ENCODE results near the gene COL2A1.

COL2A1 gene

GRCh38 chr12:48041591-48042423 is 37.5 kb upstream of the COL2A1 start:
- Histone ChIP-seq H3K9me3 (ENCODE audit: control insufficient read depth, low read length) (no peaks in the 10 kb centered on the region), H3K4me1 (ENCODE audit: control insufficient read depth, insufficient read depth, low read length, poor library complexity, severe bottlenecking) (no peaks in the 10 kb centered on the region), H3K36me3 (ENCODE audit: control insufficient read depth, insufficient read depth, low read length) (peaks cover 27% of the 10 kb centered on the region), H3K27ac (ENCODE audit: insufficient read depth, low read length, poor library complexity, severe bottlenecking) (no peak overlapping the region), H3K4me3 (ENCODE audit: insufficient read depth, low read depth, low read length, poor library complexity, severe bottlenecking) (no peak overlapping the region), H3K27me3 (replicated peaks; ENCODE audit: control insufficient read depth, insufficient read depth, low read length, poor library complexity, severe bottlenecking) (no peaks in the 10 kb centered on the region)
- DNase-seq, result no peak

- DNase-seq, result no peak
- Histone ChIP-seq H3K9me3 (ENCODE audit: control insufficient read depth, low read length) (no peaks in the 10 kb centered on the region), H3K27me3 (replicated peaks; ENCODE audit: control insufficient read depth, insufficient read depth, low read length, poor library complexity, severe bottlenecking) (no peaks in the 10 kb centered on the region), H3K4me3 (ENCODE audit: insufficient read depth, low read depth, low read length, poor library complexity, severe bottlenecking) (no peak overlapping the region), H3K27ac (ENCODE audit: insufficient read depth, low read length, poor library complexity, severe bottlenecking) (no peak overlapping the region), H3K4me1 (ENCODE audit: control insufficient read depth, insufficient read depth, low read length, poor library complexity, severe bottlenecking) (no peaks in the 10 kb centered on the region), H3K36me3 (ENCODE audit: control insufficient read depth, insufficient read depth, low read length) (peaks cover 13% of the 10 kb centered on the region)
Measured at GRCh38 chr12:48040354-48040753, 36.1 kb upstream of the COL2A1 start.

- Histone ChIP-seq H3K27me3 (replicated peaks; ENCODE audit: control insufficient read depth, insufficient read depth, low read length, poor library complexity, severe bottlenecking) (no peaks in the 10 kb centered on the region), H3K27ac (ENCODE audit: insufficient read depth, low read length, poor library complexity, severe bottlenecking) (no peak overlapping the region), H3K4me3 (ENCODE audit: insufficient read depth, low read depth, low read length, poor library complexity, severe bottlenecking) (no peak overlapping the region), H3K4me1 (ENCODE audit: control insufficient read depth, insufficient read depth, low read length, poor library complexity, severe bottlenecking) (no peaks in the 10 kb centered on the region), H3K9me3 (ENCODE audit: control insufficient read depth, low read length) (no peaks in the 10 kb centered on the region), H3K36me3 (ENCODE audit: control insufficient read depth, insufficient read depth, low read length) (peaks cover 7% of the 10 kb centered on the region)
- DNase-seq, result no peak
Measured at GRCh38 chr12:48039151-48039550, 34.9 kb upstream of the COL2A1 start.

- H3K4me1 ChIP-seq (ENCODE audit: control insufficient read depth, insufficient read depth, low read length, poor library complexity, severe bottlenecking), result no peaks in the 10 kb centered on the region
- H3K4me3 ChIP-seq (ENCODE audit: insufficient read depth, low read depth, low read length, poor library complexity, severe bottlenecking), result no peak overlapping the region
- H3K27ac ChIP-seq (ENCODE audit: insufficient read depth, low read length, poor library complexity, severe bottlenecking), result no peak overlapping the region
- H3K36me3 ChIP-seq (ENCODE audit: control insufficient read depth, insufficient read depth, low read length), result no peaks in the 10 kb centered on the region
- DNase-seq, result no peak
- H3K27me3 ChIP-seq (replicated peaks; ENCODE audit: control insufficient read depth, insufficient read depth, low read length, poor library complexity, severe bottlenecking), result no peaks in the 10 kb centered on the region
- no peaks in the 10 kb centered on the region for H3K9me3 ChIP-seq (ENCODE audit: control insufficient read depth, low read length)
Measured at GRCh38 chr12:48038085-48038484, 33.8 kb upstream of the COL2A1 start.

GRCh38 chr12:48037267-48037915 is 33.1 kb upstream of the COL2A1 start:
- Histone ChIP-seq H3K36me3 (ENCODE audit: control insufficient read depth, insufficient read depth, low read length) (no peaks in the 10 kb centered on the region), H3K4me1 (ENCODE audit: control insufficient read depth, insufficient read depth, low read length, poor library complexity, severe bottlenecking) (no peaks in the 10 kb centered on the region), H3K27ac (ENCODE audit: insufficient read depth, low read length, poor library complexity, severe bottlenecking) (no peak overlapping the region), H3K4me3 (ENCODE audit: insufficient read depth, low read depth, low read length, poor library complexity, severe bottlenecking) (no peak overlapping the region), H3K27me3 (replicated peaks; ENCODE audit: control insufficient read depth, insufficient read depth, low read length, poor library complexity, severe bottlenecking) (no peaks in the 10 kb centered on the region), H3K9me3 (ENCODE audit: control insufficient read depth, low read length) (no peaks in the 10 kb centered on the region)
- no peak for DNase-seq

- Histone ChIP-seq H3K9me3 (ENCODE audit: control insufficient read depth, low read length) (no peaks in the 10 kb centered on the region), H3K27ac (ENCODE audit: insufficient read depth, low read length, poor library complexity, severe bottlenecking) (no peak overlapping the region), H3K4me3 (ENCODE audit: insufficient read depth, low read depth, low read length, poor library complexity, severe bottlenecking) (no peak overlapping the region), H3K4me1 (ENCODE audit: control insufficient read depth, insufficient read depth, low read length, poor library complexity, severe bottlenecking) (no peaks in the 10 kb centered on the region), H3K36me3 (ENCODE audit: control insufficient read depth, insufficient read depth, low read length) (no peaks in the 10 kb centered on the region), H3K27me3 (replicated peaks; ENCODE audit: control insufficient read depth, insufficient read depth, low read length, poor library complexity, severe bottlenecking) (no peaks in the 10 kb centered on the region)
- DNase-seq, result no peak
Measured at GRCh38 chr12:48036818-48037217, 32.5 kb upstream of the COL2A1 start.

GRCh38 chr12:48034835-48035805 is 30.8 kb upstream of the COL2A1 start:
- no peaks in the 10 kb centered on the region for H3K9me3 ChIP-seq (ENCODE audit: control insufficient read depth, low read length)
- H3K27me3 ChIP-seq (replicated peaks; ENCODE audit: control insufficient read depth, insufficient read depth, low read length, poor library complexity, severe bottlenecking), result no peaks in the 10 kb centered on the region
- no peak overlapping the region for H3K27ac ChIP-seq (ENCODE audit: insufficient read depth, low read length, poor library complexity, severe bottlenecking)
- no peaks in the 10 kb centered on the region for H3K36me3 ChIP-seq (ENCODE audit: control insufficient read depth, insufficient read depth, low read length)
- no peak overlapping the region for H3K4me3 ChIP-seq (ENCODE audit: insufficient read depth, low read depth, low read length, poor library complexity, severe bottlenecking)
- no peak for DNase-seq
- no peaks in the 10 kb centered on the region for H3K4me1 ChIP-seq (ENCODE audit: control insufficient read depth, insufficient read depth, low read length, poor library complexity, severe bottlenecking)

GRCh38 chr12:48033451-48033850 is 29.2 kb upstream of the COL2A1 start:
- Histone ChIP-seq H3K4me3 (ENCODE audit: insufficient read depth, low read depth, low read length, poor library complexity, severe bottlenecking) (no peak overlapping the region), H3K36me3 (ENCODE audit: control insufficient read depth, insufficient read depth, low read length) (no peaks in the 10 kb centered on the region), H3K27ac (ENCODE audit: insufficient read depth, low read length, poor library complexity, severe bottlenecking) (no peak overlapping the region), H3K27me3 (replicated peaks; ENCODE audit: control insufficient read depth, insufficient read depth, low read length, poor library complexity, severe bottlenecking) (no peaks in the 10 kb centered on the region), H3K4me1 (ENCODE audit: control insufficient read depth, insufficient read depth, low read length, poor library complexity, severe bottlenecking) (no peaks in the 10 kb centered on the region), H3K9me3 (ENCODE audit: control insufficient read depth, low read length) (no peaks in the 10 kb centered on the region)
- no peak for DNase-seq

GRCh38 chr12:48032597-48032996 is 28.3 kb upstream of the COL2A1 start:
- Histone ChIP-seq H3K4me1 (ENCODE audit: control insufficient read depth, insufficient read depth, low read length, poor library complexity, severe bottlenecking) (no peaks in the 10 kb centered on the region), H3K9me3 (ENCODE audit: control insufficient read depth, low read length) (no peaks in the 10 kb centered on the region), H3K4me3 (ENCODE audit: insufficient read depth, low read depth, low read length, poor library complexity, severe bottlenecking) (no peak overlapping the region), H3K27me3 (replicated peaks; ENCODE audit: control insufficient read depth, insufficient read depth, low read length, poor library complexity, severe bottlenecking) (no peaks in the 10 kb centered on the region), H3K27ac (ENCODE audit: insufficient read depth, low read length, poor library complexity, severe bottlenecking) (no peak overlapping the region), H3K36me3 (ENCODE audit: control insufficient read depth, insufficient read depth, low read length) (no peaks in the 10 kb centered on the region)
- no peak for DNase-seq
